GM13976 (cell line): ENCODE measurements around the gene ANKRD31.

Experiments used
- DNase-seq: peaks from one replicate; pipeline ENCODE4 v3.0.0; 2012; ENCODE audit warnings: low spot score
- CTCF ChIP-seq: IDR thresholded peaks from 2 replicates; pipeline ENCODE4 v1.5.1; 2012; ENCODE audit warnings: borderline replicate concordance, mild to moderate bottlenecking; ENCODE audit not compliant: insufficient read depth; ENCODE audit errors: extremely low read depth, missing control alignments, control extremely low read depth
- in situ Hi-C: fragments of 300-500 bp; cut with MboI; formaldehyde crosslinking; loops from one replicate; pipeline ENCODE4 v1.12.0; 2022; ENCODE audit warnings: low sequenced_read_pairs, mixed read lengths, inconsistent platforms; ENCODE audit not compliant: unreplicated experiment

The ANKRD31 gene

GRCh38 chr5:75046366-75047142 lies 190.1 kb downstream of the ANKRD31 start:
- no peak for DNase-seq
- no peak for TF ChIP-seq CTCF
- in situ Hi-C loops = no loop called here

DNA sequence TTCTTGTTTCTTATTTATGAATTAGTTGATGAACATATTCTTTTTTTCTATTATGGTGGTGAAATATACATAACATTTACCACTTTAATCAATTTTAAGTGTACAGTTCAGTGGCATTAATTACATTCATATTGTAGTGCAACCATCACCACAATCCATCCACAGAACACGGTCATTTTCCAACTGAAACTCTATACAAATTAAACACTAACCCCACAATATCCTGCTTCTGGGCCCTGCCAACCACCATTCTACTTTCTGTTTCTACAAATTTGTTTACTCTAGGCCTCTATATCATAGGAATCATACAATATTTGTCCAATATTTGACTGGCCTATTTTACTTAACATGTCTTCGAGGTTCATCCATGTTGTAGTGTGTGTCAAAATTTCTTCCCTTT lies 191.6 kb downstream of the ANKRD31 start:
- TF ChIP-seq CTCF = no peak
- DNase-seq = no peak
- in situ Hi-C loops = no loop called here

GRCh38 chr5:75044406-75044805 lies 192.3 kb downstream of the ANKRD31 start:
- TF ChIP-seq CTCF = no peak
- in situ Hi-C loops = no loop called here
- DNase-seq = no peak

- DNase-seq = no peak
- in situ Hi-C loops = no loop called here
- TF ChIP-seq CTCF = no peak
Observed at GRCh38 chr5:75043633-75044264, 192.9 kb downstream of the ANKRD31 start.

DNA sequence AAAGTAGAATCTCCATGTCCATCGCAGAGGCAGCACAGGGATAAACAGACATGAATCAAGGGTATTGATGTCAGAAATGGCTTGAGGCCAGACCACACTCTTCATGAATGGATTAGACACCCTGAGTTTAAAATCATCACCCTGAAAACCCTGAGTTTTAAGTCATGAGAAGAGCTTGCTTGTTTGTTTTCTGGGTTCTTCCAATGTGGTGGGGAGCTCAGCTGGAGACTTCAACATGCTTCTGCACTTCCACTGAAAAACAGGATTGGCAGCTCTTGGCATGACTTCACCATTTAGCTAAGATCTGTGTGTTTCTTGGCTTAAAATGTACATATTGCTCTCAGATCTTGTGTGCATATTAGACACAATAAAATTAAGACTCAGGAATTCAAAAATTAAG lies 194.2 kb downstream of the ANKRD31 start:
- in situ Hi-C loops = no loop called here

GRCh38 chr5:75040973-75041372 lies 195.7 kb downstream of the ANKRD31 start:
- in situ Hi-C loops = no loop called here

More for the DNA sequence above, 194.2 kb downstream of the ANKRD31 start:
- no peak for DNase-seq
- TF ChIP-seq CTCF = no peak

More at GRCh38 chr5:75040973-75041372, 195.7 kb downstream of the ANKRD31 start:
- TF ChIP-seq CTCF = no peak
- DNase-seq = no peak
